OCI-LY7 (cell line): ENCODE data around the gene GGA2. TPM values are rescaled to one million over a fixed set of nuclear protein-coding genes. Genes with fewer than 3 reads are reported as not detected.

Experiments used
- BruUV-seq: library from RNA; stranded (reverse); fragments of 400-500 nt; replicated peaks from 2 replicates; lab custom pipeline; 2021; lab: Mats Ljungman, UMichigan
- CTCF ChIA-PET: fragments of 300-600 bp; sonication (Branson Sonifier 250); formaldehyde crosslinking; loops from one replicate; lab custom pipeline; 2022; ENCODE audit warnings: antibody characterized with exemption; ENCODE audit not compliant: unreplicated experiment; lab: Charles Lee
- POLR2A ChIA-PET: fragments of 300-600 bp; sonication (Branson Sonifier 250); formaldehyde crosslinking; loops from one replicate; lab custom pipeline; 2022; ENCODE audit warnings: antibody characterized with exemption; lab: Charles Lee
- DNase-seq: peaks from one replicate; pipeline ENCODE4 v3.0.0-alpha.2; 2015; ENCODE audit warnings: low spot score
- H2AFZ ChIP-seq: fragments of 200-600 bp; sonication (generic), shearing (Covaris generic); 2 replicates; pipeline ENCODE4 v1.6.1; 2014; ENCODE audit warnings: mild to moderate bottlenecking, antibody characterized with exemption, low read length, moderate library complexity
- H3K27ac ChIP-seq: fragments of 200-600 bp; sonication (generic); 2 replicates; pipeline ENCODE4 v1.5.1; 2014; ENCODE audit warnings: mixed run types, low read depth, mild to moderate bottlenecking, moderate library complexity, low read length, inconsistent platforms; ENCODE audit not compliant: poor library complexity, severe bottlenecking
- H3K36me3 ChIP-seq: fragments of 200-600 bp; sonication (generic); 2 replicates; pipeline ENCODE4 v1.6.1; 2014; ENCODE audit warnings: mild to moderate bottlenecking, antibody characterized with exemption, low read length, moderate library complexity, mixed read lengths; ENCODE audit not compliant: insufficient read depth
- H3K4me1 ChIP-seq: fragments of 200-600 bp; sonication (generic); 2 replicates; pipeline ENCODE4 v1.5.1; 2014; ENCODE audit warnings: mild to moderate bottlenecking, low read length; ENCODE audit not compliant: insufficient read depth, poor library complexity, severe bottlenecking
- H3K4me2 ChIP-seq: fragments of 200-600 bp; sonication (generic); 2 replicates; pipeline ENCODE4 v1.6.1; 2014; ENCODE audit warnings: mild to moderate bottlenecking, low read length
- H3K4me3 ChIP-seq: fragments of 200-600 bp; sonication (generic); 2 replicates; pipeline ENCODE4 v1.5.1; 2014; ENCODE audit warnings: mild to moderate bottlenecking, low read depth, low read length; ENCODE audit not compliant: poor library complexity, severe bottlenecking
- H3K79me2 ChIP-seq: fragments of 200-600 bp; sonication (generic); 2 replicates; pipeline ENCODE4 v1.6.1; 2016; ENCODE audit warnings: low read depth, mild to moderate bottlenecking, low read length, moderate library complexity, mixed read lengths; ENCODE audit not compliant: insufficient read depth
- H3K9me2 ChIP-seq: fragments of 200-600 bp; sonication (generic); 2 replicates; pipeline ENCODE4 v1.6.1; 2016; ENCODE audit warnings: mild to moderate bottlenecking, low read length, mixed read lengths; ENCODE audit not compliant: insufficient read depth
- H3K9me3 ChIP-seq: fragments of 200-600 bp; sonication (generic); 2 replicates; pipeline ENCODE4 v1.6.1; 2014; ENCODE audit warnings: mild to moderate bottlenecking, mixed run types, low read length, mixed read lengths
- H4K20me1 ChIP-seq: fragments of 200-600 bp; sonication (generic); 2 replicates; pipeline ENCODE4 v1.6.1; 2014; ENCODE audit warnings: mild to moderate bottlenecking, antibody characterized with exemption, low read length, moderate library complexity, mixed read lengths; ENCODE audit not compliant: insufficient read depth
- CTCF ChIP-seq: fragments of 200-600 bp; sonication (generic); conservative IDR thresholded peaks from 2 replicates; pipeline ENCODE4 v1.5.1; 2014; ENCODE audit warnings: mild to moderate bottlenecking, antibody characterized with exemption, low read length, moderate library complexity, mixed read lengths
- EZH2phosphoT487 ChIP-seq: fragments of 200-600 bp; sonication (generic); IDR thresholded peaks from 2 replicates; pipeline ENCODE4 v1.6.1; 2018; ENCODE audit warnings: low read depth, borderline replicate concordance, mild to moderate bottlenecking, mixed run types, antibody characterized with exemption, low read length, moderate library complexity, mixed read lengths
- intact Hi-C: fragments of 100-400 bp; cut with micrococcal nuclease; formaldehyde crosslinking; loops from one replicate; pipeline ENCODE4 v1.10.0; 2022; ENCODE audit not compliant: unreplicated experiment
- total RNA-seq, 2 experiments: library from RNA; depleted of rRNA in 1 of 2; stranded (reverse); fragments of >200 nt in 1 of 2; shearing (Covaris generic) in 1 of 2; gene quantifications; 2 replicates each; pipeline ENCODE4 v1.2.3, GENCODE V29; 2014 to 2022

The GGA2 gene
- total RNA-seq, 2 experiments from 2014 or later, result 213 to 580 TPM

GRCh38 chr16:23514381-23515152 is 4.3 kb upstream of the GGA2 start:
- CTCF ChIA-PET, result no interaction called here
- TF ChIP-seq CTCF (no peak), EZH2phosphoT487 (no peak)
- H3K4me1 ChIP-seq, result peaks cover 84% of the 10 kb centered on the region
- DNase-seq, result peak; percentile 32
- H3K9me2 ChIP-seq, result no peaks in the 10 kb centered on the region
- H3K4me3 ChIP-seq, result no peak overlapping the region
- H3K27ac ChIP-seq, result peak overlapping the region; percentile 100
- H3K9me3 ChIP-seq, result peaks cover 2% of the 10 kb centered on the region; the same call in 1 of the 2 replicates
- intact Hi-C loops, result loop anchor here (10.0 kb wide), 1 partner anchor 350 kb away; no protein-coding TSS in a partner anchor
- H3K4me2 ChIP-seq, result no peak overlapping the region
- BruUV-seq, result no TSS peak
- H2AFZ ChIP-seq, result no peak overlapping the region
- peaks cover 13% of the 10 kb centered on the region for H3K36me3 ChIP-seq
- H4K20me1 ChIP-seq, result peaks cover 2% of the 10 kb centered on the region; the same call in 1 of the 2 replicates
- H3K79me2 ChIP-seq, result peaks cover 13% of the 10 kb centered on the region
- POLR2A ChIA-PET, result interaction anchor here (0.6 to 0.8 kb wide), 2 partner anchors 14 to 18 kb away, joined by 3 to 4 read pairs; no protein-coding TSS in a partner anchor

- H3K4me1 ChIP-seq, result peaks cover 64% of the 10 kb centered on the region
- H3K79me2 ChIP-seq, result peaks cover 36% of the 10 kb centered on the region
- peak overlapping the region; percentile 97 for H3K4me2 ChIP-seq
- peak overlapping the region; percentile 91 for H3K27ac ChIP-seq
- CTCF ChIA-PET, result no interaction called here
- POLR2A ChIA-PET, result no interaction called here
- peaks cover 4% of the 10 kb centered on the region; the same call in 1 of the 2 replicates for H3K9me3 ChIP-seq
- intact Hi-C loops, result loop anchor here (10.0 kb wide), 1 partner anchor 353 kb away; no protein-coding TSS in a partner anchor
- no peak overlapping the region for H3K4me3 ChIP-seq
- TF ChIP-seq EZH2phosphoT487 (no peak), CTCF (no peak)
- H3K36me3 ChIP-seq, result peaks cover 33% of the 10 kb centered on the region
- no peaks in the 10 kb centered on the region for H3K9me2 ChIP-seq
- no TSS peak for BruUV-seq
- 0 out of 2 replicates have a peak overlapping the region, but pooled peaks have one; percentile 4 for H2AFZ ChIP-seq
- peaks cover 20% of the 10 kb centered on the region for H4K20me1 ChIP-seq
- DNase-seq, result no peak
These were observed 1.9 kb upstream of the GGA2 start for GRCh38 chr16:23512168-23512695.
